Measurements from ENCODE around the gene RRM1.

GRCh38 chr11:4125141-4125540, 30.5 kb downstream of the RRM1 start:
- TF ChIP-seq REST (IDR thresholded peaks at IDR 0.05; ENCODE audit: insufficient read depth in 1 of 2, low read depth in 2 of 2, low read length in 2 of 2) (no peak), POLR2AphosphoS5 (IDR thresholded peaks at IDR 0.05; ENCODE audit: low read depth, low read length) (no peak), TAF1 (IDR thresholded peaks at IDR 0.05; ENCODE audit: borderline replicate concordance, insufficient read depth, low read length) (no peak), SIN3A (IDR thresholded peaks at IDR 0.05; ENCODE audit: borderline replicate concordance, insufficient read depth, low read length) (no peak), FOXP2 (optimal IDR thresholded peaks at IDR 0.05; ENCODE audit: borderline replicate concordance, extremely low read depth, extremely low read length, insufficient read depth) (no peak)

Data from PFSK-1 (cell line).